ENCODE results near the gene TBC1D7. TPM values are rescaled to one million over a fixed set of nuclear protein-coding genes. Genes with fewer than 3 reads are reported as not detected.
A peak's percentile ranks its signal among the peaks of the same experiment; 100 is the strongest.

TBC1D7 gene
- total RNA-seq, 1 experiment from 2014 or later: 35.2 TPM

DNA sequence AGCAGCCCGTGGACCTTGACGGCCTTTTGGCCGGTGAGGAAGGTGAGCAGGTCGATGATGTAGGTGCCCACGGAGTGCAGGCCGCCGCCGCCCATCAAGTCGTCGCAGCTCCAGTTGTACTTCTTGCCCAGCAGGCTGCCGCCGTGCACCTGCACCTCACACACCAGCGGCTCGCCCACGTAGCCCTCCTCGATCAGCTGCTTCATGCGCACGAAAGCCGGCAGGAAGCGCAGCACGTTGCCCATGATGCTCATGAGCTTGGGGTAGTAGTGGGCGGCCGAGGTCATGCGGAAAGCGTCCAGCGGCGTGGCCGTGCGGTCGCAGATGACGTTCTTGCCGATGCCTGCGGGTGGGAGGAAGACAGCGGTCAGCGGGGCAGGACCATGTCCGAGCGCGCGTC lies 37.0 kb upstream of the TBC1D7 start:
- Histone ChIP-seq H3K36me3 (replicated peaks; ENCODE audit: control insufficient read depth, insufficient read depth, low read length) (no peaks in the 10 kb centered on the region; the same call in 1 of the 2 replicates), H3K27me3 (ENCODE audit: control insufficient read depth, insufficient read depth, low read length) (no peaks in the 10 kb centered on the region; the same call in 1 of the 2 replicates), H3K4me3 (ENCODE audit: insufficient read depth, low read depth, low read length) (no peak overlapping the region)
- DNase-seq: no peak

GRCh38 chr6:13364842-13365241 lies 36.5 kb upstream of the TBC1D7 start:
- H3K27me3 ChIP-seq (ENCODE audit: control insufficient read depth, insufficient read depth, low read length): no peaks in the 10 kb centered on the region; the same call in 1 of the 2 replicates
- no peaks in the 10 kb centered on the region; the same call in 1 of the 2 replicates for H3K36me3 ChIP-seq (replicated peaks; ENCODE audit: control insufficient read depth, insufficient read depth, low read length)
- DNase-seq: no peak
- no peak overlapping the region for H3K4me3 ChIP-seq (ENCODE audit: insufficient read depth, low read depth, low read length)

DNA sequence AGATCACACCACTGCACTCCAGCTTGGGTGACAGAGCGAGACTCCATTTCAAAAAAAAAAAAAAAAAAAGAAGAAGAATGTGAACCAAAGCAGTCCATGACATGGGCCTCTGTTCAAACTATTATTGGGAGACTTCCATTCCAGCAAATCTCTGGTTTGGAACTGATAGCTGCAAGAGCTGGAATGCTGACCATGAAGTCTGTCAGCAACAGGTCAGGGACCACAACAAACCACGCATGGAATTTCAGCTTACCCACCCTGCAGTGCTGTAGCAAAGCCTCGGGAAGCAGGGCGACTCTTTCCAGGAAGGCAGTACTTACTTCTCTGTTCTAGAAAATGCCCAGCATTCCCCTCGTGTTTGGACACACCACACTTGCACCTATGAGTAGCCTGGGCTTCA lies 34.1 kb upstream of the TBC1D7 start:
- DNase-seq: no peak
- H3K27me3 ChIP-seq (ENCODE audit: control insufficient read depth, insufficient read depth, low read length): no peaks in the 10 kb centered on the region
- H3K36me3 ChIP-seq (replicated peaks; ENCODE audit: control insufficient read depth, insufficient read depth, low read length): no peaks in the 10 kb centered on the region; the same call in 1 of the 2 replicates
- H3K4me3 ChIP-seq (ENCODE audit: insufficient read depth, low read depth, low read length): no peak overlapping the region

GRCh38 chr6:13360671-13361540 lies 32.6 kb upstream of the TBC1D7 start:
- Histone ChIP-seq H3K27me3 (ENCODE audit: control insufficient read depth, insufficient read depth, low read length) (no peaks in the 10 kb centered on the region), H3K4me3 (ENCODE audit: insufficient read depth, low read depth, low read length) (no peak overlapping the region), H3K36me3 (replicated peaks; ENCODE audit: control insufficient read depth, insufficient read depth, low read length) (no peaks in the 10 kb centered on the region; the same call in 1 of the 2 replicates)
- DNase-seq: no peak

GRCh38 chr6:13359287-13359686 lies 30.9 kb upstream of the TBC1D7 start:
- no peak for DNase-seq
- no peaks in the 10 kb centered on the region for H3K27me3 ChIP-seq (ENCODE audit: control insufficient read depth, insufficient read depth, low read length)
- no peak overlapping the region for H3K4me3 ChIP-seq (ENCODE audit: insufficient read depth, low read depth, low read length)
- no peaks in the 10 kb centered on the region; the same call in 1 of the 2 replicates for H3K36me3 ChIP-seq (replicated peaks; ENCODE audit: control insufficient read depth, insufficient read depth, low read length)

DNA sequence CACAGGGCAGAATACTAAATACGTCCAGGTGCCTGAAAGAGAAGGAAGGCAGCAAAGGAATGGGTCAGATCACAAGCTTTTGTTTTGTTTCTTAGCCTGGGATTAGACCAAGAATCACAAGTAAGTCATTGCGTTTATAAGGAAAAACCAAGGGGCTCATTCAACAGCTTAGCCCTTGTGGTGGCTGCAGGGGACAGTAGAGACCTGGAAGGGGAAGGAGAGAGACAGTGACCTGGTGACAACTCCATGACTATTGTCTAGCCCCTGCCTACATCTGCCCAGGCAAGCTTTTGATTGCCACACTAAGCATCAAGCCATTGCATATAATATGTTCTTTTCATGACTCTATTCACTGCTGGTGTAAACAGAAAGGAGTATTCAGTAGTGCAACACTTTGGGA lies 30.2 kb upstream of the TBC1D7 start:
- no peak for DNase-seq
- no peak overlapping the region for H3K4me3 ChIP-seq (ENCODE audit: insufficient read depth, low read depth, low read length)
- no peaks in the 10 kb centered on the region for H3K27me3 ChIP-seq (ENCODE audit: control insufficient read depth, insufficient read depth, low read length)
- H3K36me3 ChIP-seq (replicated peaks; ENCODE audit: control insufficient read depth, insufficient read depth, low read length): no peaks in the 10 kb centered on the region

DNA sequence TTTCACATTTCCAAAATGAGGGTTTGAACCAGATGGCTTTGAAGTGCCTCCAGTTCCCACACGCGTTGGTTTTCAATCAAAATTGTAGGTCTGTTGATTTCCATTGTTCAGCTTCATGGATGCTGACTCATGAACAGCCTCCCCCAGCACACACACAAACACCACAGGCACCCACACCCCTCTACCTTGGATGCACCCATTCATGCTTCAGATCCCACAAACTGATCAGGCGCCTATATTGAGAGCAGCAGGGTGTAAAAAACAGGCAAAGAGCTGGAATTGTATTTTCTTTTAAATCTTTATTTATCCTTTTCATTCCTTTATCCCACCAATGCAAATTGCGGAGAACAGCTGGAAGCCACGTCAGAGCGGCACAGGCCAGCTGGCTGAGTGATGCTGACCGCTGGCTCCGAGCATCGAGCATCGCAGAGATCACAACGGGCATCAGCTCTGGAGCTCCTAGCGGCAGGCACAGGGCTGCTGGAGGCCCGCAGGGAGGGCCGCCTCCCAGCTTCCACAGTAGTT lies 29.3 kb upstream of the TBC1D7 start:
- H3K4me3 ChIP-seq (ENCODE audit: insufficient read depth, low read depth, low read length): no peak overlapping the region
- DNase-seq: peak; percentile 82
- no peaks in the 10 kb centered on the region for H3K27me3 ChIP-seq (ENCODE audit: control insufficient read depth, insufficient read depth, low read length)
- H3K36me3 ChIP-seq (replicated peaks; ENCODE audit: control insufficient read depth, insufficient read depth, low read length): no peaks in the 10 kb centered on the region

DNA sequence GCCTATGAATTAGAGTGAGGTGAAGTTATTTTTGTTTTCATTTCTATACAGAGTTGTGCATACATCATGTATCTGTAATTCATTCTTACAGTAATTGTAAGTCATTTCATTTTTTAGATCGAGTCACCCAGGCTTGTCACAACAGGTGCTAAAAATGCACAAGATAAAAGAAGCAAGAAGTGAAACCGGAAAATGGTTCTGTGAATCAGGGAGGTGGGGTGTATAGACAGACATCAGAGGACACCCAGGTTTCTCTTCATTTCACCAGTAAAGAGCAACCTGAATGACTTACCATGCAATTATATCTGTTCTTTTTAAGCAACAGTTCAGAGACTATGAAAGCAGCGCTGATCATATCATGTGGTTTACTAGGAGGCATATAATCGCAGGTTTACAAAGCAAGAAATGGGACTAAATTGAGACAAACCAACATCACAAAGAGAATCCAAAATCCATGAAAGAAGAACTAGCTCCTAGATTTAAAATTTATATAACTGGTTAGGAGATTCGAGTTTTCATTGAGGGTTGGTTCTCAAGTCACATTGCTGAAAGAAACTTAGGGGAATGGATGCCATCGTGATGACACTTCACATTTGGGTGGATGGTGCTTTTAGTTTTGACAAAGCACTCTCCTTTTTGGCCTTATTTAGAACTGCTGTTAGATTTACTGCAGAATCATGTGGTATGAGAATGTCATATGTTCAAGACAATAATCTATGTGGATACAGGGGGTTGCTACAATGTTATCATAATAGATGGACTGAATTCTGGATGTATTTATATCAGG lies 27.9 kb upstream of the TBC1D7 start:
- no peak for DNase-seq
- H3K27me3 ChIP-seq (ENCODE audit: control insufficient read depth, insufficient read depth, low read length): no peaks in the 10 kb centered on the region
- no peaks in the 10 kb centered on the region for H3K36me3 ChIP-seq (replicated peaks; ENCODE audit: control insufficient read depth, insufficient read depth, low read length)
- no peak overlapping the region for H3K4me3 ChIP-seq (ENCODE audit: insufficient read depth, low read depth, low read length)

DNA sequence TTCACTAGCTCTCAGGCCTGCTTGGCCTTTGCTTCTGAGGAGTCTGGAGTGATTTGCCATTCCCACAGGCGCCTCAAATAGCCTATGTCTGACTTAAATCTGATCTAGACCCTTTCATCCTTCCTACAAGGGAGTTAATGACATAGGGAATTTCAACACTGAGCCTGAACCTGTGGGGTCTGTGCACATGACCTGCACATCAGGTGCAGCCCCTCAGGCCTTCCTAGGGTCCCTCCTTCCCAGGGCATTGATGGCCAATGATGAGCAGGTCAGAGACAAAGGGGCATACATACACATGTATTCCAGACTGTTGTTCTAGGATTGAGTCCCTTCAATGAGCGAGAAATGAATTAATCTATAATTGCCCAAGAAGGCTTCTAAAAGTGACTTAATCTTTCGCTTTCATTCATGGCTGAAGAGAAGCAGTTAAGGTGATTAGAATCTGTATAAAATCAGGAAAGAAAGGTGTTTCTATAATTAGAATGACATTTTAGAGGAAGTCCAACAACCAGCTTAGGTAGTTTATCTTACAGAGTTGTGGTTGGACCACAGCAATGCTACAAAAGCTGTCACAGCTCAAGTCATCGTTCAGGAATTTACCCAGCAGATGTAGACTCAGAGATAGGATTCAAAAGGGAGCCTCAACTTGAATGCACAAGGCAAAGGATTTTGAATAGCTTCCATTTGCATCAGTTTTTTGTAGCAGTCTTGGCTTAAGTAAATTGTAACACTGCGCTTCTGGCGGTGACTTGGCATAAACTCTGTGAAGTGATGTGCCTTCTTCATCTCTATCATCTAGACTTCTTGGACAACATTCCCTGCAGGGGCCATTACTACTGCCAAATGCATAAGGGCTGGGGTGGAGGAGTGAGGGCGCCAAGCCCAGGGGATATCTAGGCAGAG lies 27.0 kb upstream of the TBC1D7 start:
- Histone ChIP-seq H3K36me3 (replicated peaks; ENCODE audit: control insufficient read depth, insufficient read depth, low read length) (no peaks in the 10 kb centered on the region), H3K27me3 (ENCODE audit: control insufficient read depth, insufficient read depth, low read length) (no peaks in the 10 kb centered on the region), H3K4me3 (ENCODE audit: insufficient read depth, low read depth, low read length) (no peak overlapping the region)
- no peak for DNase-seq

GRCh38 chr6:13354331-13355042 lies 26.1 kb upstream of the TBC1D7 start:
- no peak for DNase-seq
- Histone ChIP-seq H3K4me3 (ENCODE audit: insufficient read depth, low read depth, low read length) (no peak overlapping the region), H3K27me3 (ENCODE audit: control insufficient read depth, insufficient read depth, low read length) (no peaks in the 10 kb centered on the region), H3K36me3 (replicated peaks; ENCODE audit: control insufficient read depth, insufficient read depth, low read length) (no peaks in the 10 kb centered on the region)

DNA sequence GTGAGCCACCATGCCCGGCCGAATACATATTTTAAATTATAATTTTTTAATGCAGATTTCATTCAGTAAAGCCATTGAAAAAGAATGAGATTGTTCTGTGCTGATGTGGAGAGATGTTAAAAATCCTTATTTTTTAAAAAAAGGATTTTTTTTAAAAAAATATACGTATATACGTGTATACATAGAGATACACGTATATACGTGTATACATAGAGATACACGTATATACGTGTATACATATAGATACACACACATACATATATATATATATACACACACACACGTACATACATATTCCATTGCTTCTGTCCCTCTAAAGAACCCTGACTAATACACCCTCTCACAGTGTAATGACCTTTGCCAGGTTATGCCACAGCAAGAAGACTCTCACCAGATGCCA lies 23.8 kb upstream of the TBC1D7 start:
- no peaks in the 10 kb centered on the region for H3K36me3 ChIP-seq (replicated peaks; ENCODE audit: control insufficient read depth, insufficient read depth, low read length)
- no peak for DNase-seq
- H3K4me3 ChIP-seq (ENCODE audit: insufficient read depth, low read depth, low read length): no peak overlapping the region
- no peaks in the 10 kb centered on the region for H3K27me3 ChIP-seq (ENCODE audit: control insufficient read depth, insufficient read depth, low read length)

- DNase-seq: no peak
- Histone ChIP-seq H3K36me3 (replicated peaks; ENCODE audit: control insufficient read depth, insufficient read depth, low read length) (no peaks in the 10 kb centered on the region), H3K27me3 (ENCODE audit: control insufficient read depth, insufficient read depth, low read length) (no peaks in the 10 kb centered on the region), H3K4me3 (ENCODE audit: insufficient read depth, low read depth, low read length) (no peak overlapping the region)
Observed at GRCh38 chr6:13351271-13351670, 22.9 kb upstream of the TBC1D7 start.

DNA sequence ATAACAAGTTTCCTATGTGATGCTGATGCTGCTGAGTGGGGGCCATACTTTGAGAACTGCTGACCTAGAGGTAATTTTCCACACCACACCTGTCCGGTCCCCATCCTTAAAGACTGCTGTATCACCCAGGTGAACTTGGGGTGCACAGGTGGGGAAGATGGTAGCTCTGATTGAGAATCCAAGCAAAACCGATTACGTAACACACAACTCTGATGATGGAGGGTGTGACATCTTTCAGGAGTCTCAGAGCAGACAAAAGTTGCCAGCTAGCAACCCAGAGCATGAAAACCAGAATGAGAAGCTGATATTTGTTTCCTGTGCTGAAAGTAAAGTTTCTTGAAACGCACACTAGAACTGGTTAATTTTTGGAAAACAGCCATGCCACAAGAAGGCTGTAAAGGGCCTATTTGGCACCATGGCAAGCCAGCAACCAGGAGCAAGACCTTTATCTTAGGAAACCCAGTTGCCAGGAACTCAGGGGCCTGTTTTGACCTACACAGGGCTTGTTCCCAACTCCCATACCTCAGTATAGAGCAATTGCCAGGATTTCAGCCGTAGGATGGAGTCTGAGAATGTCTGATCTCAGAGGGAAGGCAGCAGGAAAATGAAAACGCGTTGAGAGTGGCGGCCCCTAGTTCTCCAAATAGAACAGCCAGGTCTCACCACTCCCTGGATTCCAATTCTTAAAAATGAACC lies 21.6 kb upstream of the TBC1D7 start:
- no peaks in the 10 kb centered on the region for H3K36me3 ChIP-seq (replicated peaks; ENCODE audit: control insufficient read depth, insufficient read depth, low read length)
- no peak overlapping the region for H3K4me3 ChIP-seq (ENCODE audit: insufficient read depth, low read depth, low read length)
- DNase-seq: no peak
- H3K27me3 ChIP-seq (ENCODE audit: control insufficient read depth, insufficient read depth, low read length): no peaks in the 10 kb centered on the region

Data from H7 (cell line).